Renal pelvis (tissue), 4 donors: ENCODE results near the gene DNAH14. TPM values are rescaled to one million over a fixed set of nuclear protein-coding genes. Genes with fewer than 3 reads are reported as not detected.
"Not testable (repeated sequence)": the region's sequence is repeated elsewhere in the genome, so short reads cannot be mapped to it uniquely, and the experiment has no call there.

Experiments
- DNase-seq: peaks from one replicate; pipeline ENCODE4 v3.0.0-alpha.2; 2013
- polyA plus RNA-seq, 3 donors: library from polyadenylated mRNA; unstranded; fragments of 120-200 nt; gene quantifications; one replicate each; pipeline ENCODE4 v1.2.1, GENCODE V29; 2013; ENCODE audit not compliant: insufficient read length in 3 of 3

Gene DNAH14
- polyA plus RNA-seq, 3 donors = 14.0 to 21.5 (median 19.0) TPM

DNA sequence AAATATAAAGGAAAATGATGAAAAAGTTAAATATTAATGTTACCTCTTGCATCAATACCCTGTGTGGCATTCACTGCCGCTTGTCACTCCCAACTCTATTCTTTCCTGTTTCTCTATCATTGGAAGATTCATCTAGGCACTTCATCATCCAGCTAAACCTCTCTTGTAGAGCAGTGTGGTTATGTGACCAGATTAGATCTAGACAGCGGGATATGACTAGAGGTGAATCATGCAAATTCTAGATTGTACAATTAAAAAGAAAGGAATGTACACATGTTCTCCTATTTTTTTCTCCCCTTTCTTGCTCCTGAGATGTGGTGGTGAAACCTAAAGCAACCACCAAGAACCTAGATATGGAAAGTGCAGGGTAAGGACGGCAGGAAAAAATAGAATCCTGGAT, 324.3 kb downstream of the DNAH14 start:
- DNase-seq = no peak

GRCh38 chr1:225254676-225255075, 325.2 kb downstream of the DNAH14 start:
- no peak for DNase-seq

- no peak for DNase-seq
Observed at GRCh38 chr1:225257081-225257480, 327.6 kb downstream of the DNAH14 start.

GRCh38 chr1:225258811-225259210, 329.3 kb downstream of the DNAH14 start:
- no peak for DNase-seq

- no peak for DNase-seq
Observed at GRCh38 chr1:225259542-225259941, 330.1 kb downstream of the DNAH14 start.

DNA sequence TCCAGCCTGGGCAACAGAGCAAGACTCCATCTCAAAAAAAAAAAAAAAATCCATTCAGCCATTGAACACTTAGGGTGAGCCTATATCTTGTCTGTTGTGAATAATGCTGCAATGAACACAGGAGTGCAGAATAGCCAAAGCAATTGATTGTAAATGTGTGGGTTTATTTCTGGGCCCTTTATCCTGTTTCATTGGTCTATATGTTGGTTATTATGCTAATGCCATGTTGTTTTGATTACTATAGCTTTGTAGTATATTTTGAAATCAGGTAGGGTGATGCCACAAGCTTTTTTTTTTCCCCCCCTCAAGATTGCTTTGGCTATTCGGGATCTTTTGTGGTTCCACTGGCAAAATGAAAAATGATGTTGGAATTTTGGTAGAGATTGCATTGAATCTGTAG, 330.8 kb downstream of the DNAH14 start:
- DNase-seq = no peak

GRCh38 chr1:225277445-225277844, 348.0 kb downstream of the DNAH14 start:
- DNase-seq = no peak

DNA sequence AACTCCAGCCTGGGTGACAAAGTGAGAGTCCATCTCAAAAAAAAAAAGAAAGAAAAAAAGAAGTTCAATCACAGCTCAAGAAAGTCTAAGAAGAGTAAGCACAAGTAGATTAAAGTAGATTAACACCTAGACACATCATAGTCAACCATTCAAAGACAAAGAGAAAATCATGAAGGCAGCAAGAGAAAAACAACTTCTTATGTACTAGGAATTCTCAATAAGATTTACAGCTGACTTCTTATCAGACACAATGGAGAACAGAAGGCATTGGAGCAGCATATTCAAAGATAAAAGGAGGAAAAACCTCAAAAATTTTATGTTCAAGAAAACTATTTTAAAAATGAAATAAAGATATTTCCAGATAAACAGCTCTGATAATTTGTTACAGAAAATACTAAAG, 351.1 kb downstream of the DNAH14 start:
- no peak for DNase-seq

DNA sequence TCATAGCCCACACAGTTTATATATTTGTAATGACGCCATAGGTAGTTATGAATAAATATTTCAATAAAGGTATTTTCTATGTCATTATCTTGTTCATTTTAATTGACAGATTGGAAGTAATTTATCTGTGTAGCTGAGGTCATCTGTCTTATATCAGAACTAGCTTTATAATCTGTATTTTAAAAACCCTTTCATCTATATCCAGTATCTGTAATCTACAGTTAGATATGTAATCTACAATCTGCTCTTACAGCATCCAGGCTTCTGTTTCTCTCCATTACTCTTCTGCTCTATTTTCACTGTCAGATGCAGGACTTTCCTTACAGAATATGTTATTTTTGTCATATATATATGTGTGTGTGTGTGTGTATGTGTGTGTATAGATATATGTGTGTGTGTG, 360.8 kb downstream of the DNAH14 start:
- DNase-seq = no peak

GRCh38 chr1:225299624-225300023, 370.1 kb downstream of the DNAH14 start:
- no peak for DNase-seq

DNA sequence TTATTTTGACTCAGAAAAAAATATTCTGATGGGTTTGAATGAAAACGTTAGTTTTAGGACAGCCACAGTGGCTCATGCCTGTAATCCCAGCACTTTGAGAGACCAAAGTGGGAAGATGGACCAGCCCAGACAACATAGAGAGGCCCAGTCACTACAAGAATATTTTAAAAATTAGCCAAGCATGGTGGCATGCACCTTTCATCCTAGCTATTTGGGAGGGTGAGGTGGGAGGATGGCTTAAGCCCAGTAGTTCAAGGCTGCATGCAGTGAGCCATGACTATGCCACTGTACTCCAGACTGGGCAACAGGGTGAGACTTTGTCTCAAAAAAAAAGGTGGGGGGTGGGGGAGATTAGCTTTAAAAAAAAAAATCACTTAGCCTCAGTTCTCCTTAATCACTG, 370.9 kb downstream of the DNAH14 start:
- no peak for DNase-seq

GRCh38 chr1:225304996-225305395, 375.5 kb downstream of the DNAH14 start:
- no peak for DNase-seq

DNA sequence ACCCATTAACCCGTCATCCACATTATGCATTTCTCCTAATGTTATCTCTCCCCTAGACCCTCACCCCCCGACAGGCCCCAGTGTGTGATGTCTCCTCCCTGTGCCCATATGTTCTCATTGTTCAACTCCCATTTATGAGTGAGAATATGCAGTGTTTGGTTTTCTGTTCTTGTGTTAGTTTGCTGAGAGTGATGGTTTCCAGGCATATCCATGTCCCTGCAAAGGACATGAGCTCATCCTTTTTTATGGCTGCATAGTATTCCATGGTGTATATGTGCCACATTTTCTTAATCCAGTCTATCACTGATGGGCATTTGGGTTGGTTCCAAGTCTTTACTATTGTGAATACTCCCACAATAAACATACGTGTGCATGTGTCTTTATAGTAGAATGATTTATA, 381.1 kb downstream of the DNAH14 start:
- DNase-seq = not testable (repeated sequence)

- peak; percentile 39 for DNase-seq
Observed at GRCh38 chr1:225318706-225319575, 389.5 kb downstream of the DNAH14 start.

DNA sequence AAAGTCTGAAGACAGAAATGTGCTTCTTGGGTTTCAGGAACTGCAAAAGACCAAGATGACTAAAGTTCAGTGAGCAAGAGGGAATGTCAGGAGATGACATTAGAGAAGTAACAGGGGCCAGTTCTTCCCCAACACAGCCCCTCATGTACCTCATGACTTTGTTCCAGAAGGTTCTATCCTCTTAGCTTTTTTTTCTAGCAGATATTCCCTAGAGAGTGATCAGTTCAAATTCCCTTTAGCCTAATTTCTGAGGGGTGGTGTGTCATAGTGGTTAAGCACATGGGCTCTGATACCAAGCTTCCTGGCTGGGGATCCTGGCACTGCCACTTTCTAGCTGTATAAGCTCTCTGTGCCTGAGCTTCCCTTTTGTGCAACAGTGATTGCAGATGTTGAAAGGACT, 390.4 kb downstream of the DNAH14 start:
- no peak for DNase-seq

DNA sequence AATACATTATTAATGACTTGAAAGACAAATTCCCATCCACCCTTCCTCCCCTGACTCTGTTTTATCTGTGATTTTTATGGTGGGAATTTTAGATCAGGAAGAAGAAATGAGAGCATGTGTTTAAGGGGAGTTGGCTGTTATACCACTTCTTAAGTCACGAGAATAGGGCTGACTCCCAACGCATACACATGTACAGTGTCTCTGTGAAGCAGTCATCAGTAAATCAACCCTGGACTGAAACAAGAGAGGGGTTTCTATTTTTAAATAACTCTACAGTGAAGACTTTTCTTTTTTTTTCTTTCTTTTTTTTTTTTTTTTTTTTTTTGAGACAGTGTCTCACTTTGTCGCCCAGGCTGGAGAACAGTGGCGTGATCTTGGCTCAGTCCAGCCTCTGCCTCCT, 392.3 kb downstream of the DNAH14 start:
- DNase-seq = no peak

DNA sequence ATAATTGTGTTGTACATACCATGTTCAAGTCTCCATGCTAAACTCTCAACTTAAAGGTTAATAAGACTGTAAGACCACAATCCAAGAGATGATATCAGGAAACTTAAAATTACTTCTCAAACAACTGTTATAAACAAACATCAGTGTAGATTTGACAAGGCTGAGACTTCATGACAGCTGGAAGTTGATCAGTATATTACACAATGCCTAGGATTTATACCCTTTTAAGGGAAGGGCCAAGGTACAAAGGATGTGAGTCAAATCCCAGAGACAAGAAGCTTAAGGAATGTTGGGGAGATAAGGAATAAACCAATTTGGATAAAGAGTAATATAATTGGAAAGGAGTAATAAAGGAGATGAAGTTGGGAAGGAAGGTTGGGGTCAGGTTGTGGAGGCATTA, 399.6 kb downstream of the DNAH14 start:
- no peak for DNase-seq

GRCh38 chr1:225329996-225330395, 400.5 kb downstream of the DNAH14 start:
- not testable (repeated sequence) for DNase-seq

GRCh38 chr1:225332686-225333085, 403.2 kb downstream of the DNAH14 start:
- DNase-seq = no peak

- DNase-seq = not testable (repeated sequence)
Observed at GRCh38 chr1:225335098-225335778, 405.8 kb downstream of the DNAH14 start.

DNA sequence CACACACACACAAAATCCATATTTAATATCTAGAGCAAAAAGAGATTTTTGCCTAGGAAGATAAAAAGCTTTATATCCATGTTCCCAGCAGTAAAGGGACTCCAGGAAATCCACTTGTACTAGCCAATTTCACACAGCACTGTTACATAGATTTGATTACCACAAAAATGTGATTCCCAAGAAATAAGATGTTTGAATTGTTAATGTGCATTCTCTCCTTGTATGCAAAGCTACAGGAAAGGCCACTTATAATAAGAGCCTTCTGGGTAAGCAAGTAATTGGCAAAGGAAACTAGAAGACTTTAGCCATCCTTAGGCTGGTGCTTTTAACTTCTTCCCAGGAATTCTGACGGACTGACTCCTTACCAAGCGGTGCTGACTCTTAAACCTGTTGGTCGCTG, 409.1 kb downstream of the DNAH14 start:
- DNase-seq = no peak

- DNase-seq = no peak
Observed at GRCh38 chr1:225341642-225342041, 412.2 kb downstream of the DNAH14 start.

DNA sequence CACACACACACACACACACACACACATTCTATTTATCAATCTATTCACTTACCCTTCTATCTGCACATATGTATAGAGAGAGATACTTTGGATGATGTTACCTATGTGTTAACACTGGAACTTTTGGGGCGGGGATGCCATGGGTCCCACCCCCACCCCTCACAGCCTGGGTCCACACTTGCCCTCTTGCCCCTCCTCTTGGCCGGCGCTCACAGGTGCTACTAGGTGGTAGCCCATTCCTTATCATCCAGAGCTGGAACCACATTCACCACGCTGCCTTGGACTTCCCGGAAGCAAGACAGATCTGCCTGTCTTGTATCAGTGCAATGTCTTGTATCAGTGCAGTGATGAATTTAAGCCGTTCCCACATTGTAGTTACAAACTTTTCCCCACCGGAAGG, 413.2 kb downstream of the DNAH14 start:
- DNase-seq = no peak
